ENCODE data around the gene PDE12. TPM values are rescaled to one million over a fixed set of nuclear protein-coding genes. Genes with fewer than 3 reads are reported as not detected.

Gene PDE12
- polyA plus RNA-seq, 1 of the 3 experiments (the other 2 are of a cell fraction), result 7.4 TPM

GRCh38 chr3:57518276-57518915 is 37.7 kb upstream of the PDE12 start:
- POLR2A ChIA-PET, result no interaction called here
- Histone ChIP-seq H3K9me3 (no peaks in the 10 kb centered on the region), H2AFZ (ENCODE audit: low read depth) (peak overlapping the region; percentile 65; the same call in 1 of the 2 replicates), H3K9me2 (no peaks in the 10 kb centered on the region), H3K9ac (no peak overlapping the region), H4K20me1 (ENCODE audit: insufficient read depth) (no peaks in the 10 kb centered on the region), H3F3A (replicated peaks; ENCODE audit: insufficient read depth) (no peaks in the 10 kb centered on the region), H3K4me2 (0 out of 2 replicates have a peak overlapping the region, but pooled peaks have one; percentile 33), H3K27me3 (ENCODE audit: insufficient read depth) (no peaks in the 10 kb centered on the region), H3K27ac (ENCODE audit: low read depth in 2 of 2, low read length in 1 of 2) (peak overlapping the region in 1 of 2 experiments; percentile 28; a peak in 1 of 4 replicates), H3K4me3 (ENCODE audit: low read depth in 2 of 2, low read length in 1 of 2) (no peak overlapping the region), H3K36me3 (replicated peaks in 1 of 2; ENCODE audit: control insufficient read depth in 1 of 2, insufficient read depth in 2 of 2, low read length in 1 of 2) (no peaks in the 10 kb centered on the region), H3K79me2 (ENCODE audit: insufficient read depth) (no peaks in the 10 kb centered on the region), H3K4me1 (ENCODE audit: control insufficient read depth in 1 of 2, insufficient read depth in 2 of 2, low read depth in 1 of 2, low read length in 1 of 2) (peaks cover 0 to 6% of the 10 kb centered on the region in 2 experiments; a peak in 1 of 4 replicates)
- CTCF ChIA-PET, result interaction anchor here (1.0 to 1.4 kb wide), 2 partner anchors 12 to 348 kb away, joined by 3 to 4 read pairs; no protein-coding TSS in a partner anchor
- 59% methylated on average over 3 of the region's 3 CpGs for WGBS (ENCODE audit: low lambda C conversion rate)
- no peak for DNase-seq
- TF ChIP-seq RFX5 (IDR thresholded peaks at IDR 0.05; ENCODE audit: low read length), result no peak
- TF ChIP-seq CTCF (IDR thresholded peaks at IDR 0.05), result no peak
- no peak for TF ChIP-seq TAF1 (IDR thresholded peaks at IDR 0.05; ENCODE audit: borderline replicate concordance, low read depth, low read length)
- no peak for TF ChIP-seq MEF2A (IDR thresholded peaks at IDR 0.05; ENCODE audit: borderline replicate concordance, low read depth)
- no peak for TF ChIP-seq CHD2 (IDR thresholded peaks at IDR 0.05; ENCODE audit: low read length, partially characterized antibody)
- TF ChIP-seq ELF1 (IDR thresholded peaks at IDR 0.05), result no peak
- TF ChIP-seq TEAD4 (IDR thresholded peaks at IDR 0.05; ENCODE audit: borderline replicate concordance, insufficient read depth), result no peak
- no peak for TF ChIP-seq MXI1 (IDR thresholded peaks at IDR 0.05; ENCODE audit: low read depth, low read length)
- TF ChIP-seq POLR2AphosphoS5 (IDR thresholded peaks at IDR 0.05; ENCODE audit: low read depth, low read length), result no peak
- TF ChIP-seq FOXM1 (IDR thresholded peaks at IDR 0.05; ENCODE audit: low read depth), result no peak
- TF ChIP-seq USF2 (IDR thresholded peaks at IDR 0.05; ENCODE audit: borderline replicate concordance, low read depth, low read length), result no peak
- no peak for TF ChIP-seq GATA2 (CRISPR knock-in tag; IDR thresholded peaks at IDR 0.05)
- TF ChIP-seq PBX3 (IDR thresholded peaks at IDR 0.05), result no peak
- no peak for TF ChIP-seq MAX (IDR thresholded peaks at IDR 0.05; ENCODE audit: low read depth)
- TF ChIP-seq NRF1 (IDR thresholded peaks at IDR 0.05; ENCODE audit: low read depth, low read length), result no peak
- no peak; the same call in 1 of the 2 replicates for TF ChIP-seq JUND (IDR thresholded peaks at IDR 0.05)
- TF ChIP-seq SIN3A (IDR thresholded peaks at IDR 0.05; ENCODE audit: borderline replicate concordance, low read depth, low read length), result no peak
- no peak for TF ChIP-seq ZBTB33 (IDR thresholded peaks at IDR 0.05; ENCODE audit: borderline replicate concordance, low read depth)
- no peak for TF ChIP-seq IRF3 (IDR thresholded peaks at IDR 0.05; ENCODE audit: low read depth, low read length)
- no peak for TF ChIP-seq SMC3 (IDR thresholded peaks at IDR 0.05; ENCODE audit: low read depth, low read length)
